Caco-2 (cell line): ENCODE measurements around the gene SLC38A2. TPM values are rescaled to one million over a fixed set of nuclear protein-coding genes. Genes with fewer than 3 reads are reported as not detected.
"Not testable (repeated sequence)": the region's sequence is repeated elsewhere in the genome, so short reads cannot be mapped to it uniquely, and the experiment has no call there.

Experiments
- BruUV-seq: library from RNA; stranded (reverse); fragments of 400-500 nt; replicated peaks from 2 replicates; lab custom pipeline; 2021; lab: Mats Ljungman, UMichigan
- CTCF ChIA-PET: fragments of 300-600 bp; sonication (Branson Sonifier 250); formaldehyde crosslinking; loops from one replicate; lab custom pipeline; 2022; ENCODE audit warnings: antibody characterized with exemption; lab: Charles Lee
- POLR2A ChIA-PET: fragments of 300-600 bp; sonication (Branson Sonifier 250); formaldehyde crosslinking; loops from one replicate; lab custom pipeline; 2022; ENCODE audit warnings: antibody characterized with exemption; lab: Charles Lee
- DNase-seq, 2 experiments: peaks; one replicate each; pipeline versions ENCODE4 v3.0.0 to v3.0.0-alpha.2; 2020 to 2022
- H3K27me3 ChIP-seq: replicated peaks from 2 replicates; pipeline ENCODE4 v1.6.0; 2011; ENCODE audit warnings: low read length; ENCODE audit not compliant: control insufficient read depth, insufficient read depth
- H3K36me3 ChIP-seq: 2 replicates; pipeline ENCODE4 v1.5.1; 2011; ENCODE audit warnings: low read length; ENCODE audit not compliant: control insufficient read depth, insufficient read depth
- H3K4me1 ChIP-seq: fragments of 250-450 bp; sonication (Bioruptor Pico); 2 replicates; pipeline ENCODE4 v1.5.1; 2020; ENCODE audit warnings: mild to moderate bottlenecking
- H3K4me3 ChIP-seq: 2 replicates; pipeline ENCODE4 v1.5.1; 2011; ENCODE audit warnings: low read depth, mild to moderate bottlenecking, control low read depth, low read length
- H3K9me3 ChIP-seq: fragments of 250-450 bp; sonication (Bioruptor Pico); 2 replicates; pipeline ENCODE4 v1.5.1; 2020; ENCODE audit warnings: mild to moderate bottlenecking, moderate library complexity
- H3K27ac Mint-ChIP-seq: one replicate; pipeline ENCODE4 v1.8.0; 2022; ENCODE audit warnings: mixed read lengths; ENCODE audit not compliant: unreplicated experiment
- H3K27me3 Mint-ChIP-seq: one replicate; pipeline ENCODE4 v1.8.0; 2022; ENCODE audit warnings: mixed read lengths; ENCODE audit not compliant: insufficient read depth, unreplicated experiment
- H3K36me3 Mint-ChIP-seq: one replicate; pipeline ENCODE4 v1.8.0; 2022; ENCODE audit warnings: mild to moderate bottlenecking, mixed read lengths; ENCODE audit not compliant: insufficient read depth, unreplicated experiment
- H3K4me1 Mint-ChIP-seq: one replicate; pipeline ENCODE4 v1.8.0; 2022; ENCODE audit warnings: low read depth, mixed read lengths; ENCODE audit not compliant: unreplicated experiment
- H3K4me3 Mint-ChIP-seq: one replicate; pipeline ENCODE4 v1.8.0; 2022; ENCODE audit warnings: mild to moderate bottlenecking, moderate library complexity, mixed read lengths; ENCODE audit not compliant: unreplicated experiment
- H3K9me3 Mint-ChIP-seq: one replicate; pipeline ENCODE4 v1.8.0; 2022; ENCODE audit warnings: mixed read lengths; ENCODE audit not compliant: unreplicated experiment
- CTCF ChIP-seq, 2 experiments: fragments of 200-600 bp in 1 of 2; IDR thresholded peaks; 1 replicate in 1 of 2; 2 replicates in 1 of 2; pipeline versions ENCODE4 v1.5.1 to v1.8.0; 2011 to 2022; ENCODE audit warnings: antibody characterized with exemption in 1 of 2, control low read depth in 1 of 2, inconsistent platforms in 1 of 2, low read depth in 1 of 2, low read length in 1 of 2, mild to moderate bottlenecking in 1 of 2, moderate library complexity in 1 of 2; ENCODE audit not compliant: insufficient read depth in 1 of 2, severe bottlenecking in 1 of 2, unreplicated experiment in 1 of 2
- intact Hi-C: fragments of 100-400 bp; cut with micrococcal nuclease; formaldehyde crosslinking; loops from one replicate; pipeline ENCODE4 v1.10.0; 2022; ENCODE audit not compliant: unreplicated experiment
- total RNA-seq: library from RNA; stranded (reverse); gene quantifications from 2 replicates; pipeline ENCODE4 v1.2.3, GENCODE V29; 2022

Gene SLC38A2
- total RNA-seq, 1 experiment from 2014 or later = 331 TPM

DNA sequence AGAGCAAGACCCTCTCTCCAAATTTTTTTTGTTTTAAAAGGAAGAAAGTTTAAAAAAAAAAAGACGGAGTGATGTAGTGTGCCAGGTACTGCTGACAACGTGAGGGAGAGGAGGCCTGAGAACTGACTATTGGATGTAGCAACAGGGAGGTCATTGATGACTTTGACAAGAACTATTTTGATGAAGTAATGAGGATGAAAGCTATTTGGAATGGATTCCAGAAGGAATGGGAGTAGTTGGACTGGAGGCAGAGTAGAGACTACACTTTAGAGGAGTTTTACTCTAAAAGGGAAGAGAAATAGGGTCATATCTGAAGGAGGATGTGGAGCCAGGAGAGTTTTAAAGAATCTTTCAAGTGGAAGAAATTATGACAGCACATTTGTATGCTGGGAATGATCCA lies 27.8 kb upstream of the SLC38A2 start:
- Histone ChIP-seq H3K4me1 (no peaks in the 10 kb centered on the region), H3K9me3 (no peaks in the 10 kb centered on the region; the same call in 1 of the 2 replicates), H3K4me3 (no peak overlapping the region), H3K27me3 (no peaks in the 10 kb centered on the region), H3K36me3 (no peaks in the 10 kb centered on the region)
- ChIA-PET CTCF (no interaction called here), POLR2A (interaction anchor here (0.5 kb wide), 1 partner anchor 129 kb away, joined by 3 read pairs; no protein-coding TSS in a partner anchor)
- intact Hi-C loops = no loop called here
- no peak overlapping the region for H3K4me3 Mint-ChIP-seq
- H3K4me1 Mint-ChIP-seq = no peaks in the 10 kb centered on the region
- H3K27me3 Mint-ChIP-seq = no peaks in the 10 kb centered on the region
- no TSS peak for BruUV-seq
- no peak overlapping the region for H3K27ac Mint-ChIP-seq
- H3K9me3 Mint-ChIP-seq = no peaks in the 10 kb centered on the region
- DNase-seq = no peak
- H3K36me3 Mint-ChIP-seq = peaks cover 6% of the 10 kb centered on the region
- no peak for TF ChIP-seq CTCF (IDR thresholded peaks at IDR 0.05; ENCODE audit: insufficient read depth in 1 of 2, low read depth in 1 of 2, low read length in 1 of 2, severe bottlenecking in 1 of 2, unreplicated experiment in 1 of 2)

- H3K4me3 ChIP-seq, intact Hi-C loops, BruUV-seq, H3K9me3 ChIP-seq, H3K4me1 Mint-ChIP-seq, H3K27me3 ChIP-seq, H3K27me3 Mint-ChIP-seq, H3K36me3 Mint-ChIP-seq, DNase-seq, H3K36me3 ChIP-seq, H3K27ac Mint-ChIP-seq, H3K9me3 Mint-ChIP-seq, H3K4me1 ChIP-seq, H3K4me3 Mint-ChIP-seq, POLR2A ChIA-PET: not testable (repeated sequence)
- CTCF ChIA-PET = interaction anchor here (0.7 kb wide), 1 partner anchor 264 kb away, joined by 3 read pairs; no protein-coding TSS in a partner anchor
Observed at GRCh38 chr12:46399461-46400248, 27.1 kb upstream of the SLC38A2 start.

GRCh38 chr12:46396826-46397225 lies 24.3 kb upstream of the SLC38A2 start:
- POLR2A ChIA-PET = no interaction called here
- no peaks in the 10 kb centered on the region for H3K36me3 ChIP-seq
- no peak overlapping the region for H3K4me3 ChIP-seq
- H3K27ac Mint-ChIP-seq = no peak overlapping the region
- H3K4me1 ChIP-seq = 0 out of 2 replicates have a peak, but pooled peaks cover 9% of the 10 kb centered on the region
- intact Hi-C loops = no loop called here
- H3K9me3 ChIP-seq = no peaks in the 10 kb centered on the region; the same call in 1 of the 2 replicates
- no peaks in the 10 kb centered on the region for H3K27me3 Mint-ChIP-seq
- H3K9me3 Mint-ChIP-seq = no peaks in the 10 kb centered on the region
- no peak for TF ChIP-seq CTCF (IDR thresholded peaks at IDR 0.05; ENCODE audit: insufficient read depth in 1 of 2, low read depth in 1 of 2, low read length in 1 of 2, severe bottlenecking in 1 of 2, unreplicated experiment in 1 of 2)
- no peak for DNase-seq
- CTCF ChIA-PET = interaction anchor here (0.6 to 0.7 kb wide), 2 partner anchors 15 to 25 kb away, joined by 7 read pairs; no protein-coding TSS in a partner anchor
- H3K27me3 ChIP-seq = no peaks in the 10 kb centered on the region
- no TSS peak for BruUV-seq
- H3K4me3 Mint-ChIP-seq = no peak overlapping the region
- H3K4me1 Mint-ChIP-seq = peaks cover 6% of the 10 kb centered on the region
- H3K36me3 Mint-ChIP-seq = peaks cover 6% of the 10 kb centered on the region
